Ishikawa (cell line): ENCODE results near the gene WWOX.

Experiments
- CEBPB ChIP-seq: IDR thresholded peaks from 2 replicates; pipeline ENCODE4 v1.6.1; 2012
- CREB1 ChIP-seq: IDR thresholded peaks from 2 replicates; pipeline ENCODE4 v1.6.1; 2012; ENCODE audit warnings: low read depth
- EGR1 ChIP-seq: IDR thresholded peaks from 2 replicates; pipeline ENCODE4 v1.6.1; 2012
- EP300 ChIP-seq: IDR thresholded peaks from 2 replicates; pipeline ENCODE4 v1.6.1; 2012; ENCODE audit warnings: borderline replicate concordance
- FOXM1 ChIP-seq: IDR thresholded peaks from 2 replicates; pipeline ENCODE4 v1.6.1; 2012; ENCODE audit warnings: low read depth, borderline replicate concordance
- MAX ChIP-seq: IDR thresholded peaks from 2 replicates; pipeline ENCODE4 v1.6.1; 2012
- NFIC ChIP-seq: IDR thresholded peaks from 2 replicates; pipeline ENCODE4 v1.6.1; 2012
- RAD21 ChIP-seq: IDR thresholded peaks from 2 replicates; pipeline ENCODE4 v1.6.1; 2012; ENCODE audit warnings: low read depth
- REST ChIP-seq: IDR thresholded peaks from 2 replicates; pipeline ENCODE4 v1.6.1; 2012; ENCODE audit warnings: low read depth, mild to moderate bottlenecking
- TAF1 ChIP-seq: IDR thresholded peaks from 2 replicates; pipeline ENCODE4 v1.6.1; 2012; ENCODE audit warnings: low read depth, mild to moderate bottlenecking
- TEAD4 ChIP-seq: IDR thresholded peaks from 2 replicates; pipeline ENCODE4 v1.6.1; 2012

- TF ChIP-seq EP300: no peak
- TF ChIP-seq NFIC: no peak
- TF ChIP-seq CREB1: no peak
- no peak for TF ChIP-seq RAD21
- TF ChIP-seq FOXM1: no peak
- TF ChIP-seq MAX: no peak
- TF ChIP-seq CEBPB: no peak
- no peak for TF ChIP-seq TEAD4
- TF ChIP-seq TAF1: no peak
- no peak for TF ChIP-seq EGR1
- no peak for TF ChIP-seq REST
Observed at GRCh38 chr16:78556421-78556820, 457.0 kb downstream of the WWOX start.
